ENCODE results near the gene ASB12. TPM values are rescaled to one million over a fixed set of nuclear protein-coding genes. Genes with fewer than 3 reads are reported as not detected.

The ASB12 gene
- total and polyA plus RNA-seq, 8 donors = 0.20 to 0.88 (median 0.44) TPM; not detected in 1

DNA sequence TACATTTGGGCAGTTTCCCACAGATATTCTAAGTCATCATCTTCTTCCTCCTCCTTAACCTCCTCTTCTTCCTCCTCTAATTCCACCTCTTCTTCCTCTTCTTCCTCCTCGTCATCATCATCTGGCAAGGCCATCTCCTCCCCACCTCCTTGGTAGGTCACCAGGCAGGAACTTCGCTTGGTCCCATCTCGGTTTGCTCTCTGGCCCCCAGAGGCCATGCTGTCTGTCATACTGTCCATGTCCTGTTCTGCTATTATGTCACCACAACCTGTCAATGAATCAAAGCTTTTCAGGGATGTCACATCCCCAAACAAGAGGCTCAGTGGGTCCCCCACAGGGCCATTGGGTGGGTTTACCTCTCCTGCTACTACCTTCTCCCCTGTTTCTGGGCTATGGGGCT lies 38.4 kb downstream of the ASB12 start:
- intact Hi-C loops (cut with DNase I) = no loop called here
- no peaks in the 10 kb centered on the region for H3K9me3 ChIP-seq
- ATAC-seq = no peak

GRCh38 chrX:64191281-64192010 lies 39.0 kb downstream of the ASB12 start:
- TF ChIP-seq CTCF (IDR thresholded peaks at IDR 0.05) = no peak
- intact Hi-C loops (cut with DNase I) = no loop called here
- H3K27me3 ChIP-seq = no peaks in the 10 kb centered on the region
- H3K27ac ChIP-seq = no peak overlapping the region
- ATAC-seq (no peak), DNase-seq (no peak)
- no peaks in the 10 kb centered on the region for H3K9me3 ChIP-seq
- peaks cover 0 to 5% of the 10 kb centered on the region in 2 donors for H3K36me3 ChIP-seq
- no peaks in the 10 kb centered on the region for H3K4me1 ChIP-seq
- H3K4me3 ChIP-seq = no peak overlapping the region

More for the DNA sequence above, 38.4 kb downstream of the ASB12 start:
- H3K4me1 ChIP-seq = no peaks in the 10 kb centered on the region
- peaks cover 0 to 5% of the 10 kb centered on the region in 2 donors for H3K36me3 ChIP-seq
- TF ChIP-seq CTCF (IDR thresholded peaks at IDR 0.05) = no peak
- no peak overlapping the region for H3K4me3 ChIP-seq
- no peak for DNase-seq
- no peaks in the 10 kb centered on the region for H3K27me3 ChIP-seq
- no peak overlapping the region for H3K27ac ChIP-seq

DNA sequence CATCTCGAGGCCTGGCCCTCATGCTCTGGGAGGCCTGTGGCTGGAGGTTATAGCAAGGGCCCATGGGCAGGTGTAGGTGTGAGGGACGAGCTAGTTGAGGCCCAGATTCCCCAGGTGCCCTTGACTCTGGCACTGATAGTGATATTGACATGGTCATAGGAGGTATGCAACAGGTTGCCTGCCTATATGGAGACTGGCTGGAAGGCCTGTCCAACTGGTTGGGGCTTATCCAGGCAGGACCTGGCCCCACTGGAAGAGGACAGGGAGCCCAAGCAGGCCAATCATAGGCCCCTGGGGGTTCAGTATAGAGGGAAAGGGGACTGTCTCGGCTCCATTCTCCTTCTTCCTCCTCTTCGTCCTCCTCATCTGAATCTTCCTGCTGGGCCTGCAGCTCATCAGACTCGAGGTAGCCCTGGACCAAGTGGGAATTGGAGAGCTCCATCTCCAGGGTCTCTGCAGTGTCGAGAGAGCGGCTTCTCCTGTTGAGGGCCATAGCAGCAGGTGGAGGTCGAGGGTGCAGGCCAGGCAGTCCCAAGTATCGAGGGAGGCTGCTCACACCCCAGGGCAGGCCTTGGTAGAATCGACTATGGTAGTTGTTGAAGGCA lies 40.2 kb downstream of the ASB12 start:
- no peak overlapping the region for H3K4me3 ChIP-seq
- H3K36me3 ChIP-seq = peaks cover 0 to 5% of the 10 kb centered on the region in 2 donors
- DNase-seq = no peak
- H3K4me1 ChIP-seq = no peaks in the 10 kb centered on the region
- ATAC-seq = no peak
- H3K27ac ChIP-seq = no peak overlapping the region
- no peak for TF ChIP-seq CTCF (IDR thresholded peaks at IDR 0.05)
- no peaks in the 10 kb centered on the region for H3K27me3 ChIP-seq
- intact Hi-C loops (cut with DNase I) = no loop called here
- no peaks in the 10 kb centered on the region for H3K9me3 ChIP-seq

- ATAC-seq (no peak), DNase-seq (no peak)
- H3K27me3 ChIP-seq = no peaks in the 10 kb centered on the region
- no peaks in the 10 kb centered on the region for H3K9me3 ChIP-seq
- no peak for TF ChIP-seq CTCF (IDR thresholded peaks at IDR 0.05)
- no peak overlapping the region for H3K4me3 ChIP-seq
- H3K27ac ChIP-seq = no peak overlapping the region
- H3K4me1 ChIP-seq = no peaks in the 10 kb centered on the region
- intact Hi-C loops (cut with DNase I) = no loop called here
- peaks cover 0 to 5% of the 10 kb centered on the region in 2 donors for H3K36me3 ChIP-seq
Observed at GRCh38 chrX:64188901-64189300, 41.5 kb downstream of the ASB12 start.

DNA sequence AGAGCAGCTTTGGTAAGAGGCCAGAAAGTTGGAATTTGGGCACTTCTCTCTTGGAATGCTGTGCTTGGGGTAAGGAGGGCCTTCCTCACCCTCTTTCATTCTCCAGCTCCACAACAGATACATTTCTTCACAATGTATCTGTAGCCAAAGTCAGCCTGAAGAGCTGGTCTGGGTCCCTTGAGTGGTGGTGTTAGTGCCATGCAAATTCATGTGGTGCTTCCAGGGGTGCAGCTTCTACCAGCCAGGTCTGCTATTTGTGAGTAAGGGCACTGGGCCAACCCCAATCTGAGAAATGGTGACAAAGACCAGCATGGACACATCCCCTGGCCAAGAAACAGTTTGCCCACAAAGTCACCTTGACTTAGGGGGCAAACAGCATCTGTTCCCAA lies 42.7 kb downstream of the ASB12 start:
- H3K4me1 ChIP-seq = no peaks in the 10 kb centered on the region
- H3K4me3 ChIP-seq = no peak overlapping the region
- peaks cover 0 to 5% of the 10 kb centered on the region in 2 donors for H3K36me3 ChIP-seq
- no peaks in the 10 kb centered on the region for H3K27me3 ChIP-seq
- no peaks in the 10 kb centered on the region for H3K9me3 ChIP-seq
- DNase-seq (no peak), ATAC-seq (no peak)
- intact Hi-C loops (cut with DNase I) = no loop called here
- H3K27ac ChIP-seq = no peak overlapping the region
- TF ChIP-seq CTCF (IDR thresholded peaks at IDR 0.05) = no peak
